Vagina (tissue), 2 donors: Measurements from ENCODE around the gene SEMA4G.

ENCODE experiments used
- POLR2A ChIP-seq, 2 donors: fragments of 450-650 bp; IDR thresholded peaks; one replicate each; pipeline ENCODE4 v1.6.1; 2017; ENCODE audit warnings: antibody characterized with exemption in 2 of 2, mild to moderate bottlenecking in 2 of 2, moderate library complexity in 2 of 2
- POLR2AphosphoS5 ChIP-seq, 2 donors: sonication (generic); formaldehyde crosslinking; IDR thresholded peaks; one replicate each; pipeline ENCODE4 v1.9.0; 2017; ENCODE audit warnings: antibody characterized with exemption in 2 of 2, mild to moderate bottlenecking in 2 of 2, low read depth in 1 of 2; ENCODE audit not compliant: insufficient read depth in 1 of 2

- TF ChIP-seq POLR2AphosphoS5 (IDR thresholded peaks at IDR 0.05; ENCODE audit: insufficient read depth in 1 of 2, low read depth in 1 of 2) (no peak), POLR2A (IDR thresholded peaks at IDR 0.05) (no peak)
Observed at GRCh38 chr10:101007915-101008822, 38.9 kb downstream of the SEMA4G start.
